ENCODE results near the gene RPS27A.

- no peak for TF ChIP-seq CTCF (IDR thresholded peaks at IDR 0.05; ENCODE audit: extremely low read depth in 1 of 2, insufficient read depth in 1 of 2, low read depth in 1 of 2, low read length in 2 of 2)
- TF ChIP-seq EZH2 (IDR thresholded peaks at IDR 0.05; ENCODE audit: borderline replicate concordance, low read depth, low read length, severe bottlenecking) = no peak
- no peak for TF ChIP-seq GATA2 (IDR thresholded peaks at IDR 0.05; ENCODE audit: insufficient read depth, insufficient read length, low read depth, low read length)
- TF ChIP-seq JUN (IDR thresholded peaks at IDR 0.05; ENCODE audit: borderline replicate concordance, insufficient read depth, insufficient read length, low read depth) = no peak
- TF ChIP-seq, protein P1, sequence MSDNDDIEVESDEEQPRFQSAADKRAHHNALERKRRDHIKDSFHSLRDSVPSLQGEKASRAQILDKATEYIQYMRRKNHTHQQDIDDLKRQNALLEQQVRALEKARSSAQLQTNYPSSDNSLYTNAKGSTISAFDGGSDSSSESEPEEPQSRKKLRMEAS (IDR thresholded peaks at IDR 0.05; ENCODE audit: insufficient read depth, insufficient read length) = no peak
Observed at GRCh38 chr2:55277310-55277709, 44.8 kb downstream of the RPS27A start.

Measured in endothelial cell of umbilical vein (primary cell).